HG02623 (cell line): ENCODE results near the gene GABRG3.
"Not testable (repeated sequence)": the region's sequence is repeated elsewhere in the genome, so short reads cannot be mapped to it uniquely, and the experiment has no call there.

Experiments
- ATAC-seq: cut with Tn5 transposase; IDR thresholded peaks from one replicate; pipeline ENCODE4 v1.9.1; 2021; ENCODE audit warnings: moderate library complexity; ENCODE audit not compliant: unreplicated experiment

GABRG3 gene

GRCh38 chr15:27172821-27173220 is 201.8 kb downstream of the GABRG3 start:
- ATAC-seq = no peak

- no peak for ATAC-seq
These were observed 204.6 kb downstream of the GABRG3 start for GRCh38 chr15:27175472-27176153.

- ATAC-seq = no peak
These were observed 205.9 kb downstream of the GABRG3 start for GRCh38 chr15:27176785-27177406.

- no peak for ATAC-seq
These were observed 208.8 kb downstream of the GABRG3 start for GRCh38 chr15:27179789-27180188.

- ATAC-seq = no peak
These were observed 211.7 kb downstream of the GABRG3 start for GRCh38 chr15:27182561-27183110.

GRCh38 chr15:27183201-27183600 is 212.2 kb downstream of the GABRG3 start:
- ATAC-seq = no peak

GRCh38 chr15:27191515-27191914 is 220.5 kb downstream of the GABRG3 start:
- ATAC-seq = not testable (repeated sequence)

- no peak for ATAC-seq
These were observed 225.7 kb downstream of the GABRG3 start for GRCh38 chr15:27196691-27197090.

GRCh38 chr15:27201425-27201824 is 230.4 kb downstream of the GABRG3 start:
- no peak for ATAC-seq

- ATAC-seq = no peak
These were observed 239.2 kb downstream of the GABRG3 start for GRCh38 chr15:27210176-27210575.

- ATAC-seq = no peak
These were observed 243.1 kb downstream of the GABRG3 start for GRCh38 chr15:27214032-27214431.

- no peak for ATAC-seq
These were observed 244.0 kb downstream of the GABRG3 start for GRCh38 chr15:27214961-27215360.

- no peak for ATAC-seq
These were observed 247.4 kb downstream of the GABRG3 start for GRCh38 chr15:27218426-27218825.

GRCh38 chr15:27219636-27220035 is 248.7 kb downstream of the GABRG3 start:
- no peak for ATAC-seq

GRCh38 chr15:27220199-27220598 is 249.2 kb downstream of the GABRG3 start:
- ATAC-seq = no peak

- no peak for ATAC-seq
These were observed 251.5 kb downstream of the GABRG3 start for GRCh38 chr15:27222479-27222878.

- ATAC-seq = no peak
These were observed 252.2 kb downstream of the GABRG3 start for GRCh38 chr15:27223179-27223578.

- no peak for ATAC-seq
These were observed 260.8 kb downstream of the GABRG3 start for GRCh38 chr15:27231811-27232210.

- no peak for ATAC-seq
These were observed 261.9 kb downstream of the GABRG3 start for GRCh38 chr15:27232876-27233275.

GRCh38 chr15:27234593-27234992 is 263.6 kb downstream of the GABRG3 start:
- ATAC-seq = no peak

GRCh38 chr15:27235161-27235560 is 264.2 kb downstream of the GABRG3 start:
- no peak for ATAC-seq

- no peak for ATAC-seq
These were observed 264.7 kb downstream of the GABRG3 start for GRCh38 chr15:27235681-27236080.
